Uterus (tissue), 4 donors: Measurements from ENCODE around the gene CTTNBP2. TPM values are rescaled to one million over a fixed set of nuclear protein-coding genes. Genes with fewer than 3 reads are reported as not detected.

Experiments
- DNase-seq, 2 donors: peaks; one replicate each; pipeline ENCODE4 v3.0.0-alpha.2; 2019 to 2020
- H3K27ac ChIP-seq, 2 donors: fragments of 200-600 bp; sonication (generic); 1 replicate in 1 of 2; 2 replicates in 1 of 2; pipeline ENCODE4 v1.5.1; 2016 to 2018
- H3K27me3 ChIP-seq, 2 donors: fragments of 200-600 bp; sonication (generic); one replicate each; pipeline ENCODE4 v1.5.1; 2018 to 2019; ENCODE audit warnings: control low read depth in 1 of 2
- H3K36me3 ChIP-seq, 2 donors: fragments of 200-600 bp; sonication (generic); one replicate each; pipeline ENCODE4 v1.5.1; 2019; ENCODE audit warnings: control low read depth in 1 of 2
- H3K4me1 ChIP-seq, 2 donors: fragments of 200-600 bp; sonication (generic); one replicate each; pipeline ENCODE4 v1.5.1; 2018 to 2019; ENCODE audit warnings: control low read depth in 1 of 2
- H3K4me3 ChIP-seq, 2 donors: fragments of 200-600 bp; sonication (generic); 1 replicate in 1 of 2; 2 replicates in 1 of 2; pipeline ENCODE4 v1.5.1; 2018 to 2019; ENCODE audit warnings: mild to moderate bottlenecking in 1 of 2
- H3K9me3 ChIP-seq, 2 donors: fragments of 200-600 bp; sonication (generic); one replicate each; pipeline ENCODE4 v1.5.1; 2019; ENCODE audit warnings: control low read depth in 1 of 2
- POLR2A ChIP-seq, 2 donors: fragments of 450-650 bp; IDR thresholded peaks; one replicate each; pipeline ENCODE4 v1.6.1; 2016; ENCODE audit warnings: antibody characterized with exemption in 2 of 2, mild to moderate bottlenecking in 1 of 2, moderate library complexity in 1 of 2
- intact Hi-C: fragments of 100-400 bp; cut with DNase I; formaldehyde crosslinking; loops from one replicate; pipeline ENCODE4 v1.15.1; 2023; ENCODE audit warnings: low total_unique reads
- total RNA-seq, 4 donors: library from RNA; depleted of rRNA in 3 of 4; stranded (reverse); fragments of >200 nt in 3 of 4; gene quantifications; one replicate each; pipeline versions ENCODE4 v1.1.0 to v1.2.4, GENCODE V29; 2014 to 2023
- TF ChIP-seq, protein P1 (sequence below), 4 experiments: fragments of 200-600 bp in 2 of 4; fragments of 450-650 bp in 2 of 4; sonication (generic) in 2 of 4; IDR thresholded peaks; one replicate each; pipeline ENCODE4 v1.5.1; 2016 to 2019; ENCODE audit warnings: antibody characterized with exemption in 4 of 4, mild to moderate bottlenecking in 2 of 4, moderate library complexity in 1 of 4
- donor health status: DM: yes; HTN: yes; CAD: no.

The CTTNBP2 gene
- total RNA-seq, 4 donors from 2014 or later, result 16.4 to 87.9 (median 35.0) TPM

DNA sequence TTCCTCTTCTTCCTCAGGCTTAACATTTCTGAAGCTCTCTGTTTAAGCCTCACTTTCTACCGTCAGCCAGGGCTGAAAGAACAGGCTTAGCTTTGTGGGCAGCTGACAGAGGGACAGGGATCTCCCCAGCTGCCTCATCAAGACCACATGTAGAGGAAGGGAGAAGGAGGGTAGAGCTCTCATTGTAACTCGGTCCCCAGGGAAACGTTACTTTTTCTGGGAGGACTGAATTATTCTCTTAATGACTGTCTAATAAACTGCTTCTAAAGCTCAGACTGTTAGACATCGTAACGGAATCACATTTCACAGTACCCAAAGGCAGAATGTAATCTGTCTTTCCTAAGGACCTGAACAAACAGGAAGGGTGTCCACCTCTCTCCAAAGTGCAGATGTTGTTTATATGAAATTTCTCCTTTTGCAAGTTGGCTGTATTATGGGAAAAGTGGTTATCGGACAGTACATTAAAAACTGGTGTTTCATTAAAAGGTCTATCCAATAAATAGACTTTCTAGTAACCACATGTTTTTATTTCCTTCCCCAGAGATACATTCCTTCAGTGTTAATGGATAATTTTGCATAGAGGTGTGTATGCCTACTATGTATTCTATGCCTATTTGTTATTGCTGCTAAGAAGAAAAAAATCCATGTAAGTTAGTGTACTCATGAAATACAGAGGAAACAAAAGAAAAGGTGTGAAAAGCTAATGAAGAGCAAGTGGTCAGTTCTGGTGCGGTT lies 144.2 kb downstream of the CTTNBP2 start:
- no peak overlapping the region for H3K27ac ChIP-seq
- no peaks in the 10 kb centered on the region for H3K9me3 ChIP-seq
- intact Hi-C loops, result no loop called here
- no peaks in the 10 kb centered on the region for H3K27me3 ChIP-seq
- no peak overlapping the region for H3K4me3 ChIP-seq
- no peaks in the 10 kb centered on the region for H3K4me1 ChIP-seq
- TF ChIP-seq POLR2A (IDR thresholded peaks at IDR 0.05), result no peak
- TF ChIP-seq, protein P1, sequence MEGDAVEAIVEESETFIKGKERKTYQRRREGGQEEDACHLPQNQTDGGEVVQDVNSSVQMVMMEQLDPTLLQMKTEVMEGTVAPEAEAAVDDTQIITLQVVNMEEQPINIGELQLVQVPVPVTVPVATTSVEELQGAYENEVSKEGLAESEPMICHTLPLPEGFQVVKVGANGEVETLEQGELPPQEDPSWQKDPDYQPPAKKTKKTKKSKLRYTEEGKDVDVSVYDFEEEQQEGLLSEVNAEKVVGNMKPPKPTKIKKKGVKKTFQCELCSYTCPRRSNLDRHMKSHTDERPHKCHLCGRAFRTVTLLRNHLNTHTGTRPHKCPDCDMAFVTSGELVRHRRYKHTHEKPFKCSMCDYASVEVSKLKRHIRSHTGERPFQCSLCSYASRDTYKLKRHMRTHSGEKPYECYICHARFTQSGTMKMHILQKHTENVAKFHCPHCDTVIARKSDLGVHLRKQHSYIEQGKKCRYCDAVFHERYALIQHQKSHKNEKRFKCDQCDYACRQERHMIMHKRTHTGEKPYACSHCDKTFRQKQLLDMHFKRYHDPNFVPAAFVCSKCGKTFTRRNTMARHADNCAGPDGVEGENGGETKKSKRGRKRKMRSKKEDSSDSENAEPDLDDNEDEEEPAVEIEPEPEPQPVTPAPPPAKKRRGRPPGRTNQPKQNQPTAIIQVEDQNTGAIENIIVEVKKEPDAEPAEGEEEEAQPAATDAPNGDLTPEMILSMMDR (IDR thresholded peaks at IDR 0.05), result no peak
- DNase-seq, result no peak
- no peaks in the 10 kb centered on the region for H3K36me3 ChIP-seq

- no peaks in the 10 kb centered on the region for H3K4me1 ChIP-seq
- no peak overlapping the region for H3K4me3 ChIP-seq
- no peaks in the 10 kb centered on the region for H3K9me3 ChIP-seq
- no peaks in the 10 kb centered on the region for H3K27me3 ChIP-seq
- H3K36me3 ChIP-seq, result no peaks in the 10 kb centered on the region
- H3K27ac ChIP-seq, result no peak overlapping the region
- TF ChIP-seq POLR2A (IDR thresholded peaks at IDR 0.05), result no peak
- TF ChIP-seq, protein P1 (IDR thresholded peaks at IDR 0.05), result no peak
- intact Hi-C loops, result no loop called here
- no peak for DNase-seq
These were observed 148.3 kb downstream of the CTTNBP2 start for GRCh38 chr7:117724898-117725297.

- Histone ChIP-seq H3K36me3 (no peaks in the 10 kb centered on the region), H3K27ac (no peak overlapping the region), H3K9me3 (no peaks in the 10 kb centered on the region), H3K4me3 (no peak overlapping the region), H3K27me3 (no peaks in the 10 kb centered on the region), H3K4me1 (no peaks in the 10 kb centered on the region)
- no peak for DNase-seq
- intact Hi-C loops, result no loop called here
- TF ChIP-seq, protein P1 (IDR thresholded peaks at IDR 0.05), result no peak
- TF ChIP-seq POLR2A (IDR thresholded peaks at IDR 0.05), result no peak
These were observed 153.9 kb downstream of the CTTNBP2 start for GRCh38 chr7:117719377-117719776.

GRCh38 chr7:117718116-117718835 lies 155.0 kb downstream of the CTTNBP2 start:
- H3K36me3 ChIP-seq, result no peaks in the 10 kb centered on the region
- intact Hi-C loops, result no loop called here
- no peaks in the 10 kb centered on the region for H3K4me1 ChIP-seq
- no peaks in the 10 kb centered on the region for H3K9me3 ChIP-seq
- no peaks in the 10 kb centered on the region for H3K27me3 ChIP-seq
- TF ChIP-seq POLR2A (IDR thresholded peaks at IDR 0.05), result no peak
- TF ChIP-seq, protein P1 (IDR thresholded peaks at IDR 0.05), result no peak
- no peak for DNase-seq
- no peak overlapping the region for H3K4me3 ChIP-seq
- no peak overlapping the region for H3K27ac ChIP-seq

DNA sequence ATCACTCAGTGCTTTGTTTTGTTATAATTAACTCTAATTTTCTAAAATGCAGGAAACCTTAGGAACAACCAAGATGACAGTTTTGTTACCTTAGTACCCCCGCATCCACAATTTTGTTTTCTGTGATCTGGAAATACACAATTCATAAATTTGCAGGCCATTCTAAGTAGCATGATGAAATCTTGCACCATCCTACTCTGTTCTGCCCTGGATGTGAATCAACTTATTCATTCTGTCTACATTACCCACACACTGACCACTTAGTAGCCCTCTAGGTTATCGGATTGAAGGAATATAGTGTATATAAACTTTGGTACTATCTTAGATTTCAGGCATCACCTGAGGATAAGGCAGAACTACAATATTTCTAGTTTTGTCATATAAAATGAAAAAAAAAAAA lies 155.9 kb downstream of the CTTNBP2 start:
- no peaks in the 10 kb centered on the region for H3K36me3 ChIP-seq
- TF ChIP-seq, protein P1 (IDR thresholded peaks at IDR 0.05), result no peak
- no peak for TF ChIP-seq POLR2A (IDR thresholded peaks at IDR 0.05)
- H3K4me1 ChIP-seq, result no peaks in the 10 kb centered on the region
- no peak for DNase-seq
- no peaks in the 10 kb centered on the region for H3K27me3 ChIP-seq
- H3K27ac ChIP-seq, result no peak overlapping the region
- no peaks in the 10 kb centered on the region for H3K9me3 ChIP-seq
- intact Hi-C loops, result no loop called here
- H3K4me3 ChIP-seq, result no peak overlapping the region
